B cell (primary cell): ENCODE results near the gene PSD4. TPM values are rescaled to one million over a fixed set of nuclear protein-coding genes. Genes with fewer than 3 reads are reported as not detected.

Source experiments
- ATAC-seq: fragments of 200-7000 bp; cut with Tn5 transposase; one replicate; pipeline ENCODE4 v1.10.0; 2021; ENCODE audit warnings: low read depth, mild to moderate bottlenecking, moderate number of reproducible peaks, moderate library complexity
- CTCF ChIA-PET: fragments of 350-600 bp; sonication (Branson Sonifier 250); formaldehyde crosslinking; loops from one replicate; lab custom pipeline; 2021; ENCODE audit warnings: antibody characterized with exemption, inconsistent platforms; lab: Charles Lee
- POLR2A ChIA-PET: fragments of 350-600 bp; sonication (Branson Sonifier 250); formaldehyde crosslinking; loops from one replicate; lab custom pipeline; 2021; ENCODE audit warnings: antibody characterized with exemption; lab: Charles Lee
- DNase-seq: peaks from one replicate; pipeline ENCODE4 v3.0.0; 2013
- H2AFZ ChIP-seq: 2 replicates; pipeline ENCODE4 v1.6.1; 2012; ENCODE audit warnings: mild to moderate bottlenecking, low read depth, low read length; ENCODE audit not compliant: insufficient read depth, poor library complexity, severe bottlenecking
- H3K27ac ChIP-seq, 2 donors: 1 replicate in 1 of 2; 2 replicates in 1 of 2; pipeline ENCODE4 v1.5.1; 2012 to 2013; ENCODE audit warnings: low read length in 2 of 2, mild to moderate bottlenecking in 2 of 2, moderate library complexity in 1 of 2
- H3K27me3 ChIP-seq, 4 experiments: fragments of 200-600 bp in 1 of 4; sonication (generic) in 1 of 4; replicated peaks in 1 of 4; 1 replicate in 2 of 4; 2 replicates in 2 of 4; pipeline versions ENCODE4 v1.6.1 to v1.7.0; 2013 to 2016; ENCODE audit warnings: low read length in 3 of 4, mild to moderate bottlenecking in 2 of 4, mixed read lengths in 1 of 4, moderate library complexity in 1 of 4; ENCODE audit not compliant: insufficient read depth in 4 of 4, control insufficient read depth in 3 of 4; ENCODE audit errors: control extremely low read depth in 1 of 4
- H3K36me3 ChIP-seq, 2 experiments: replicated peaks in 1 of 2; 1 replicate in 1 of 2; 2 replicates in 1 of 2; pipeline versions ENCODE4 v1.6.1 to v1.7.1; 2013; ENCODE audit warnings: low read length in 1 of 2; ENCODE audit not compliant: insufficient read depth in 2 of 2, control insufficient read depth in 1 of 2; ENCODE audit errors: control extremely low read depth in 1 of 2, extremely low read depth in 1 of 2
- H3K4me1 ChIP-seq, 2 donors: fragments of 200-600 bp in 1 of 2; sonication (generic) in 1 of 2; 1 replicate in 1 of 2; 2 replicates in 1 of 2; pipeline versions ENCODE4 v1.5.1 to v1.6.1; 2013 to 2017; ENCODE audit warnings: low read length in 2 of 2; ENCODE audit not compliant: control insufficient read depth in 2 of 2, insufficient read depth in 2 of 2
- H3K4me2 ChIP-seq: replicated peaks from 2 replicates; pipeline ENCODE3; 2012; ENCODE audit warnings: mild to moderate bottlenecking, low read depth, low read length; ENCODE audit not compliant: poor library complexity, severe bottlenecking
- H3K4me3 ChIP-seq, 5 experiments: fragments of 200-600 bp in 1 of 5; sonication (generic) in 1 of 5; 1 replicate in 3 of 5; 2 replicates in 2 of 5; pipeline versions ENCODE4 v1.5.1 to v1.7.0; 2011 to 2016; ENCODE audit warnings: low read length in 4 of 5, mild to moderate bottlenecking in 4 of 5, low read depth in 2 of 5, control low read depth in 1 of 5, moderate library complexity in 1 of 5; ENCODE audit not compliant: insufficient read depth in 1 of 5; ENCODE audit errors: control extremely low read depth in 1 of 5, extremely low read depth in 1 of 5
- H3K79me2 ChIP-seq: fragments of 200-600 bp; sonication (generic); one replicate; pipeline ENCODE4 v1.6.0; 2016; ENCODE audit warnings: low read length; ENCODE audit not compliant: control insufficient read depth, insufficient read depth
- H3K9ac ChIP-seq: fragments of 200-600 bp; sonication (generic); 2 replicates; pipeline ENCODE4 v1.6.1; 2017; ENCODE audit warnings: mild to moderate bottlenecking, low read length, moderate library complexity
- H3K9me3 ChIP-seq, 3 donors: one replicate each; pipeline versions ENCODE4 v1.6.1 to v1.7.1; 2013; ENCODE audit warnings: low read length in 2 of 3; ENCODE audit not compliant: control insufficient read depth in 2 of 3, insufficient read depth in 1 of 3; ENCODE audit errors: control extremely low read depth in 1 of 3
- H4K20me1 ChIP-seq: 2 replicates; pipeline ENCODE4 v1.6.0; 2012; ENCODE audit warnings: mild to moderate bottlenecking, low read length; ENCODE audit not compliant: insufficient read depth, control insufficient read depth, poor library complexity, severe bottlenecking
- H3K27ac Mint-ChIP-seq: one replicate; pipeline ENCODE4 v1.8.0; 2021; ENCODE audit warnings: mixed read lengths
- H3K27me3 Mint-ChIP-seq: one replicate; pipeline ENCODE4 v1.8.0; 2021; ENCODE audit warnings: mixed read lengths
- H3K4me1 Mint-ChIP-seq: one replicate; pipeline ENCODE4 v1.8.0; 2021; ENCODE audit warnings: mixed read lengths
- H3K4me3 Mint-ChIP-seq: one replicate; pipeline ENCODE4 v1.8.0; 2021; ENCODE audit warnings: mixed read lengths
- H3K9me3 Mint-ChIP-seq: one replicate; pipeline ENCODE4 v1.8.0; 2022; ENCODE audit warnings: mixed read lengths; ENCODE audit not compliant: insufficient read depth
- CTCF ChIP-seq: fragments of 200-600 bp; IDR thresholded peaks from one replicate; pipeline ENCODE4 v1.8.0; 2022; ENCODE audit warnings: antibody characterized with exemption, mild to moderate bottlenecking
- EZH2 ChIP-seq: IDR thresholded peaks from 2 replicates; pipeline ENCODE4 v1.6.1; 2012; ENCODE audit warnings: borderline replicate concordance, low read depth, mild to moderate bottlenecking, moderate library complexity, low read length; ENCODE audit not compliant: insufficient read depth, poor library complexity, severe bottlenecking
- WGBS: methylation state at CpG from one replicate; pipeline ENCODE4 v1.1.5; 2013; ENCODE audit warnings: missing lambda C conversion rate; ENCODE audit not compliant: insufficient coverage; 5-methylcytosine and 5-hydroxymethylcytosine counted together
- intact Hi-C: fragments of 100-400 bp; cut with micrococcal nuclease; formaldehyde crosslinking; loops from one replicate; pipeline ENCODE4 v1.10.0; 2022
- polyA plus RNA-seq: library from polyadenylated mRNA; depleted of rRNA; stranded (reverse); fragments of >200 nt; gene quantifications from 2 replicates; pipeline ENCODE4 v1.2.3, GENCODE V29; 2012
- total RNA-seq, 2 donors: library from RNA; stranded (reverse); fragments of 120-200 nt in 1 of 2; gene quantifications; 1 replicate in 1 of 2; 2 replicates in 1 of 2; pipeline versions ENCODE4 v1.2.3 to v1.2.4, GENCODE V29; 2013 to 2022

PSD4 gene
- total and polyA plus RNA-seq, 2 donors (not counting 1 experiment from before 2014, with no cell fraction given), result 87.1 to 203 TPM

DNA sequence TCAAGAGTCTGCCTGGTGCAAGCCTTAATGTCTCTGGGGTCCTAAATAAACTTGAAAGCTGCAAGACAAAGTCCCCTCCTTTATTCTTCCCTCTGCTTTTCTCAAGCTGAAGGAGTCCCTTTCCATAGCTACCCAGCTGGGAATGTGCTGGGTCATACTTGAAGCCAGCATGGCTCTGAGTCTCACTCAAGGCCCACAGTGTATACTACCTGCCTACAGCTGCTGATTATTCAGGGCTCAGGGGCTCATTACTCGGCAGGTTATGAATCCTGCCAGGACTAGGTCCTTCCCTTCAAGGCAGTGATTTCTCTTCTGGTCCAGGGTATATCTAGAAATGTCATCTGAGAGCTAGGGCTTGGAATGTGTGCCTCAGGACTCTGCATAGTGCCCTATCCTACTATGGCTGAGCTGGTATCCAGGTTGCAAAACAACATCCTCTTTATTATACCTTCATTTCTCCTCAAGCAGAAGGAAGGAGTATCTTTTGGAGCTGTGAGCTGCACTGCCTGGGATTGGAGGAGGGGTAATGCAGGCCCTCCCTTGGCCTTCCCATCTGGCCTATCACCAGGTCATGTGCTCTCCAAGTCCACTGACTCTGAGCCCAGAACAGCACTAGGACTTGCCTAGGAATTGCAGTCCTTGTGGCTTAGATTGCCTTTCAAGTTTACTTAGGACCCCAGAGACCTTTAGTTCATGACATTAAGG lies 24.1 kb upstream of the PSD4 start:
- WGBS, result 100% methylated on average over 1 of the region's 1 CpG
- no peak for DNase-seq
- TF ChIP-seq EZH2, result no peak
- TF ChIP-seq CTCF, result no peak

DNA sequence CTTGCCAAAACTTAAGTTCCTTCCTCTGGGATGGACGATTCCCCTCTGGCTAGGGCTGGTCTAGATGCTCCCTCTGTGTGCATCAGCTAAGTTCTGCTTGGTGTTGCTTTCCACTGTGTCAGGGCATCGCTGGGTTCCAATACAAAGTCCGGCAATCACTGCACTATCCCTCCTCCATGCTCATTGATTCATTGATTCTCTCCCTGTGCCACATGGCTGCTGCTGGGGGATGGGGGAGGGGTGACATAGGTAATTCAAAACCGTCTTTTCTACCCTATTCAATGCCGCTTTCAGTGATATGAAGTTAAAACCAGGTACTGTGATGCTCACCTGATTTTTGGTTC lies 23.5 kb upstream of the PSD4 start:
- Histone ChIP-seq H3K4me1 (peaks cover 20 to 24% of the 10 kb centered on the region in 2 donors), H3K79me2 (no peaks in the 10 kb centered on the region), H3K36me3 (no peaks in the 10 kb centered on the region), H3K27me3 (no peaks in the 10 kb centered on the region), H3K9ac (no peak overlapping the region), H2AFZ (no peak overlapping the region), H3K4me2 (no peak overlapping the region), H4K20me1 (no peaks in the 10 kb centered on the region), H3K27ac (peak overlapping the region in 1 of 2 donors; percentile 89), H3K9me3 (no peaks in the 10 kb centered on the region), H3K4me3 (no peak overlapping the region)
- Mint-ChIP-seq H3K27me3 (no peaks in the 10 kb centered on the region), H3K4me3 (no peak overlapping the region), H3K9me3 (no peaks in the 10 kb centered on the region), H3K4me1 (peaks cover 26% of the 10 kb centered on the region), H3K27ac (peak overlapping the region; percentile 91)
- POLR2A ChIA-PET, result interaction anchor here (3.3 kb wide), 1 partner anchor 25 kb away, joined by 14 read pairs; the partner anchor contains the start of gene PSD4
- intact Hi-C loops, result no loop called here
- DNase-seq, result no peak
- WGBS, result 75% methylated on average over 1 of the region's 5 CpGs
- TF ChIP-seq EZH2 (no peak), CTCF (no peak)
- no peak for ATAC-seq
- CTCF ChIA-PET, result interaction anchor here (1.1 to 4.0 kb wide), 5 partner anchors 9 to 49 kb away, joined by 4 to 39 read pairs (median 7); partner anchors contain the start of gene PSD4

More for the DNA sequence above, 24.1 kb upstream of the PSD4 start:
- ChIA-PET CTCF (interaction anchor here (0.9 to 4.0 kb wide), 9 partner anchors 9 to 240 kb away, joined by 3 to 39 read pairs (median 4); partner anchors contain the start of gene PSD4), POLR2A (interaction anchor here (1.4 to 3.3 kb wide), 2 partner anchors 9 to 25 kb away, joined by 8 to 14 read pairs; partner anchors contain the start of gene PSD4)
- no peaks in the 10 kb centered on the region for H3K9me3 ChIP-seq
- no peaks in the 10 kb centered on the region for H3K27me3 Mint-ChIP-seq
- peak overlapping the region; percentile 10 for H2AFZ ChIP-seq
- H3K4me3 Mint-ChIP-seq, result peak overlapping the region; percentile 30
- peak overlapping the region; percentile 56 for H3K4me2 ChIP-seq
- H3K27me3 ChIP-seq, result no peaks in the 10 kb centered on the region
- no peaks in the 10 kb centered on the region for H3K79me2 ChIP-seq
- H3K4me3 ChIP-seq, result no peak overlapping the region
- no peaks in the 10 kb centered on the region for H4K20me1 ChIP-seq
- peaks cover 26% of the 10 kb centered on the region for H3K4me1 Mint-ChIP-seq
- peak overlapping the region; percentile 17 for H3K9ac ChIP-seq
- no peaks in the 10 kb centered on the region for H3K36me3 ChIP-seq
- peak overlapping the region; percentile 52 to 89 for H3K27ac ChIP-seq
- H3K9me3 Mint-ChIP-seq, result no peaks in the 10 kb centered on the region
- intact Hi-C loops, result no loop called here
- H3K4me1 ChIP-seq, result peaks cover 20 to 24% of the 10 kb centered on the region in 2 donors
- ATAC-seq, result no peak
- H3K27ac Mint-ChIP-seq, result peak overlapping the region; percentile 91
